CD4-positive, CD25-positive, alpha-beta regulatory T cell (primary cell): ENCODE results near the gene ZNF438. TPM values are rescaled to one million over a fixed set of nuclear protein-coding genes. Genes with fewer than 3 reads are reported as not detected.

Experiments used
- ATAC-seq, 2 donors: fragments of 150-1000 bp; cut with Tn5 transposase; one replicate each; pipeline ENCODE4 v1.10.0; 2021; ENCODE audit warnings: low read depth in 2 of 2, moderate number of reproducible peaks in 2 of 2, moderate library complexity in 1 of 2
- DNase-seq, 3 donors: peaks; one replicate each; pipeline versions ENCODE4 v3.0.0 to v3.0.0-alpha.2; 2012 to 2022; ENCODE audit warnings: mixed read lengths in 1 of 3
- H3K27ac ChIP-seq: one replicate; pipeline ENCODE4 v1.7.0; 2013; ENCODE audit warnings: mild to moderate bottlenecking, low read length; ENCODE audit not compliant: insufficient read depth, poor library complexity, severe bottlenecking
- H3K27me3 ChIP-seq: one replicate; pipeline ENCODE4 v1.7.0; 2013; ENCODE audit warnings: low read length; ENCODE audit not compliant: control insufficient read depth, insufficient read depth
- H3K36me3 ChIP-seq: one replicate; pipeline ENCODE4 v1.7.0; 2013; ENCODE audit warnings: mild to moderate bottlenecking, low read length, moderate library complexity; ENCODE audit not compliant: control insufficient read depth, insufficient read depth
- H3K4me1 ChIP-seq: 2 replicates; pipeline ENCODE4 v1.7.0; 2013; ENCODE audit warnings: mild to moderate bottlenecking, low read length; ENCODE audit not compliant: insufficient read depth, control insufficient read depth, poor library complexity, severe bottlenecking
- H3K4me3 ChIP-seq: one replicate; pipeline ENCODE4 v1.7.0; 2013; ENCODE audit warnings: low read depth, mild to moderate bottlenecking, low read length, moderate library complexity
- H3K9me3 ChIP-seq, 2 experiments: 1 replicate in 1 of 2; 2 replicates in 1 of 2; pipeline ENCODE4 v1.7.0; 2013; ENCODE audit warnings: low read length in 2 of 2, mild to moderate bottlenecking in 1 of 2, moderate library complexity in 1 of 2; ENCODE audit not compliant: control insufficient read depth in 2 of 2
- H3K27ac Mint-ChIP-seq, 3 donors: one replicate each; pipeline ENCODE4 v1.8.0; 2020 to 2022; ENCODE audit warnings: mild to moderate bottlenecking in 3 of 3, mixed read lengths in 3 of 3, moderate library complexity in 2 of 3
- H3K27me3 Mint-ChIP-seq: one replicate; pipeline ENCODE4 v1.8.0; 2022; ENCODE audit warnings: mild to moderate bottlenecking, mixed read lengths
- H3K36me3 Mint-ChIP-seq: one replicate; pipeline ENCODE4 v1.8.0; 2020; ENCODE audit warnings: mixed read lengths
- H3K4me1 Mint-ChIP-seq, 4 donors: one replicate each; pipeline ENCODE4 v1.8.0; 2020 to 2022; ENCODE audit warnings: mixed read lengths in 4 of 4, mild to moderate bottlenecking in 1 of 4
- H3K4me3 Mint-ChIP-seq, 4 donors: one replicate each; pipeline ENCODE4 v1.8.0; 2020 to 2022; ENCODE audit warnings: mild to moderate bottlenecking in 4 of 4, mixed read lengths in 4 of 4, moderate library complexity in 3 of 4
- H3K9me3 Mint-ChIP-seq, 7 donors: one replicate each; pipeline ENCODE4 v1.8.0; 2020 to 2022; ENCODE audit warnings: mixed read lengths in 7 of 7, mild to moderate bottlenecking in 3 of 7, moderate library complexity in 2 of 7
- polyA plus RNA-seq, 4 donors: library from polyadenylated mRNA; unstranded; fragments of 300-500 nt; fragmentation: Illumina TruSeq; gene quantifications; one replicate each; pipeline ENCODE4 v1.2.3, GENCODE V29; 2021
- total RNA-seq: library from RNA; stranded (reverse); gene quantifications from one replicate; pipeline ENCODE4 v1.2.3, GENCODE V29; 2022

ZNF438 gene
- total and polyA plus RNA-seq, 5 donors from 2014 or later: 1.6 to 5.1 (median 3.4) TPM

- Mint-ChIP-seq H3K27ac (peak overlapping the region in 2 of 3 donors; percentile 64 to 70), H3K36me3 (peaks cover 36% of the 10 kb centered on the region), H3K27me3 (no peaks in the 10 kb centered on the region), H3K4me1 (peaks cover 0 to 12% (median 4%) of the 10 kb centered on the region in 4 donors), H3K9me3 (peaks cover 0 to 22% (median 11%) of the 10 kb centered on the region in 7 donors), H3K4me3 (peak overlapping the region in 2 of 4 donors; percentile 75 to 82)
- Histone ChIP-seq H3K27me3 (no peaks in the 10 kb centered on the region), H3K9me3 (peaks cover 10 to 12% of the 10 kb centered on the region in 2 experiments), H3K36me3 (no peaks in the 10 kb centered on the region), H3K4me3 (no peak overlapping the region), H3K27ac (no peak overlapping the region), H3K4me1 (no peaks in the 10 kb centered on the region)
- DNase-seq: peak in 1 of 3 donors; percentile 16
- no peak for ATAC-seq
Measured at GRCh38 chr10:30928742-30929141, 102.9 kb downstream of the ZNF438 start.

- H3K9me3 Mint-ChIP-seq: no peaks in the 10 kb centered on the region
- DNase-seq (no peak), ATAC-seq (no peak)
- no peak overlapping the region for H3K4me3 Mint-ChIP-seq
- no peaks in the 10 kb centered on the region for H3K4me1 Mint-ChIP-seq
- no peaks in the 10 kb centered on the region for H3K27me3 ChIP-seq
- peaks cover 6% of the 10 kb centered on the region for H3K36me3 Mint-ChIP-seq
- H3K36me3 ChIP-seq: no peaks in the 10 kb centered on the region
- no peak overlapping the region for H3K27ac Mint-ChIP-seq
- H3K27ac ChIP-seq: no peak overlapping the region
- no peaks in the 10 kb centered on the region for H3K27me3 Mint-ChIP-seq
- no peaks in the 10 kb centered on the region for H3K4me1 ChIP-seq
- H3K4me3 ChIP-seq: no peak overlapping the region
- no peaks in the 10 kb centered on the region for H3K9me3 ChIP-seq
Measured at GRCh38 chr10:30918651-30919050, 113.0 kb downstream of the ZNF438 start.

GRCh38 chr10:30917789-30918188 lies 113.9 kb downstream of the ZNF438 start:
- no peaks in the 10 kb centered on the region for H3K27me3 Mint-ChIP-seq
- H3K4me1 ChIP-seq: no peaks in the 10 kb centered on the region
- no peaks in the 10 kb centered on the region for H3K9me3 ChIP-seq

GRCh38 chr10:30917067-30917466 lies 114.6 kb downstream of the ZNF438 start:
- Mint-ChIP-seq H3K4me3 (no peak overlapping the region), H3K4me1 (no peaks in the 10 kb centered on the region), H3K27ac (no peak overlapping the region), H3K27me3 (no peaks in the 10 kb centered on the region), H3K36me3 (no peaks in the 10 kb centered on the region), H3K9me3 (no peaks in the 10 kb centered on the region)
- Histone ChIP-seq H3K9me3 (no peaks in the 10 kb centered on the region), H3K4me3 (no peak overlapping the region), H3K36me3 (no peaks in the 10 kb centered on the region), H3K4me1 (no peaks in the 10 kb centered on the region), H3K27ac (no peak overlapping the region), H3K27me3 (no peaks in the 10 kb centered on the region)
- no peak for ATAC-seq
- DNase-seq: no peak

More at GRCh38 chr10:30917789-30918188, 113.9 kb downstream of the ZNF438 start:
- Mint-ChIP-seq H3K27ac (no peak overlapping the region), H3K9me3 (no peaks in the 10 kb centered on the region), H3K36me3 (no peaks in the 10 kb centered on the region), H3K4me1 (no peaks in the 10 kb centered on the region), H3K4me3 (no peak overlapping the region)
- Histone ChIP-seq H3K27ac (no peak overlapping the region), H3K4me3 (no peak overlapping the region), H3K27me3 (no peaks in the 10 kb centered on the region), H3K36me3 (no peaks in the 10 kb centered on the region)
- no peak for DNase-seq
- no peak for ATAC-seq

- Mint-ChIP-seq H3K36me3 (no peaks in the 10 kb centered on the region), H3K4me1 (peaks cover 0 to 2% (median 0%) of the 10 kb centered on the region in 4 donors), H3K9me3 (no peaks in the 10 kb centered on the region), H3K27me3 (no peaks in the 10 kb centered on the region), H3K4me3 (no peak overlapping the region), H3K27ac (no peak overlapping the region)
- H3K36me3 ChIP-seq: no peaks in the 10 kb centered on the region
- no peaks in the 10 kb centered on the region for H3K27me3 ChIP-seq
- H3K4me3 ChIP-seq: no peak overlapping the region
- H3K4me1 ChIP-seq: no peaks in the 10 kb centered on the region
- no peak for ATAC-seq
- no peak overlapping the region for H3K27ac ChIP-seq
- no peak for DNase-seq
- no peaks in the 10 kb centered on the region for H3K9me3 ChIP-seq
Measured at GRCh38 chr10:30915146-30915545, 116.5 kb downstream of the ZNF438 start.

GRCh38 chr10:30911303-30911863 lies 120.3 kb downstream of the ZNF438 start:
- DNase-seq (no peak), ATAC-seq (no peak)
- no peak overlapping the region for H3K4me3 Mint-ChIP-seq
- H3K27ac Mint-ChIP-seq: no peak overlapping the region
- peaks cover 2% of the 10 kb centered on the region for H3K36me3 ChIP-seq
- peaks cover 0 to 6% (median 0%) of the 10 kb centered on the region in 4 donors for H3K4me1 Mint-ChIP-seq
- H3K9me3 Mint-ChIP-seq: no peaks in the 10 kb centered on the region
- no peaks in the 10 kb centered on the region for H3K4me1 ChIP-seq
- no peak overlapping the region for H3K4me3 ChIP-seq
- peaks cover 17% of the 10 kb centered on the region for H3K36me3 Mint-ChIP-seq
- no peak overlapping the region for H3K27ac ChIP-seq
- no peaks in the 10 kb centered on the region for H3K27me3 ChIP-seq
- no peaks in the 10 kb centered on the region for H3K9me3 ChIP-seq
- H3K27me3 Mint-ChIP-seq: no peaks in the 10 kb centered on the region

- Mint-ChIP-seq H3K27ac (no peak overlapping the region), H3K4me1 (peaks cover 0 to 4% (median 1%) of the 10 kb centered on the region in 4 donors), H3K36me3 (peaks cover 54% of the 10 kb centered on the region), H3K4me3 (no peak overlapping the region), H3K27me3 (no peaks in the 10 kb centered on the region), H3K9me3 (peaks cover 0 to 7% (median 0%) of the 10 kb centered on the region in 7 donors)
- H3K27me3 ChIP-seq: no peaks in the 10 kb centered on the region
- no peaks in the 10 kb centered on the region for H3K9me3 ChIP-seq
- ATAC-seq: no peak
- DNase-seq: no peak
- peaks cover 2% of the 10 kb centered on the region for H3K36me3 ChIP-seq
- H3K27ac ChIP-seq: no peak overlapping the region
- H3K4me1 ChIP-seq: no peaks in the 10 kb centered on the region
- no peak overlapping the region for H3K4me3 ChIP-seq
Measured at GRCh38 chr10:30903397-30904138, 128.1 kb downstream of the ZNF438 start.
